K562 (cell line): Measurements from ENCODE around the gene CAAP1. TPM values are rescaled to one million over a fixed set of nuclear protein-coding genes. Genes with fewer than 3 reads are reported as not detected.

Experiments used
- ARHGAP35 ChIP-seq: fragments of 450-650 bp; IDR thresholded peaks from 2 replicates; pipeline ENCODE4 v1.6.1; 2018; ENCODE audit not compliant: partially characterized antibody
- ARID4B ChIP-seq: sonication (generic); formaldehyde crosslinking; IDR thresholded peaks from 2 replicates; pipeline ENCODE4 v1.8.0; 2022; ENCODE audit warnings: mild to moderate bottlenecking, missing genetic modification reagents
- CREM ChIP-seq: IDR thresholded peaks from 2 replicates; pipeline ENCODE4 v1.6.1; 2014; ENCODE audit warnings: antibody characterized with exemption, low read depth
- CTCF ChIP-seq, 3 experiments: IDR thresholded peaks in 2 of 3; conservative IDR thresholded peaks in 1 of 3; 2 replicates each; pipeline ENCODE4 v1.5.1; 2011 to 2012; ENCODE audit warnings: low read length in 3 of 3, mild to moderate bottlenecking in 3 of 3, control low read depth in 2 of 3, improper control_type of control experiment in 1 of 3, inconsistent platforms in 1 of 3, low read depth in 1 of 3, mixed read lengths in 1 of 3, moderate library complexity in 1 of 3; ENCODE audit not compliant: insufficient read depth in 2 of 3
- EGR1 ChIP-seq: fragments of 450-650 bp; conservative IDR thresholded peaks from 2 replicates; pipeline ENCODE4 v1.6.1; 2017; ENCODE audit warnings: mild to moderate bottlenecking
- IRF2 ChIP-seq: sonication (generic); formaldehyde crosslinking; IDR thresholded peaks from 2 replicates; pipeline ENCODE4 v1.8.1; 2022; ENCODE audit warnings: mild to moderate bottlenecking, missing genetic modification reagents
- MAFF ChIP-seq: IDR thresholded peaks from 2 replicates; pipeline ENCODE4 v1.6.1; 2012; ENCODE audit warnings: low read length, improper control_type of control experiment
- NCOA4 ChIP-seq: fragments of 450-650 bp; IDR thresholded peaks from 2 replicates; pipeline ENCODE4 v1.6.1; 2018; ENCODE audit warnings: mild to moderate bottlenecking; ENCODE audit not compliant: partially characterized antibody
- NFYB ChIP-seq: IDR thresholded peaks from 2 replicates; pipeline ENCODE4 v1.6.1; 2011; ENCODE audit warnings: mild to moderate bottlenecking, moderate library complexity; ENCODE audit not compliant: insufficient read length; ENCODE audit errors: extremely low read depth
- OTX1 ChIP-seq: fragments of 450-650 bp; formaldehyde crosslinking; IDR thresholded peaks from 2 replicates; pipeline ENCODE4 v1.4.0; 2022; ENCODE audit warnings: mild to moderate bottlenecking
- RCOR1 ChIP-seq, 2 experiments: IDR thresholded peaks; 2 replicates each; pipeline ENCODE4 v1.6.1; 2012; ENCODE audit warnings: low read depth in 2 of 2, low read length in 2 of 2, borderline replicate concordance in 1 of 2, improper control_type of control experiment in 1 of 2
- SRSF1 ChIP-seq: fragments of 200-400 bp; formaldehyde crosslinking; IDR thresholded peaks from 2 replicates; pipeline ENCODE4 v1.6.1; 2017; ENCODE audit warnings: mild to moderate bottlenecking, low read depth, low read length, moderate library complexity
- TBP ChIP-seq: optimal IDR thresholded peaks from 2 replicates; pipeline ENCODE3; 2011; ENCODE audit warnings: low read depth, low read length, improper control_type of control experiment
- THAP7 ChIP-seq: fragments of 250-450 bp; sonication (Bioruptor Pico); IDR thresholded peaks from 2 replicates; pipeline ENCODE4 v1.5.0; 2021
- TSHZ1 ChIP-seq: fragments of 250-450 bp; sonication (Bioruptor Pico); IDR thresholded peaks from 2 replicates; pipeline ENCODE4 v1.4.0; 2020; ENCODE audit warnings: mild to moderate bottlenecking, moderate library complexity
- ZBED1 ChIP-seq: IDR thresholded peaks from 2 replicates; pipeline ENCODE4 v1.6.1; 2014
- ZNF431 ChIP-seq: sonication (generic); formaldehyde crosslinking; IDR thresholded peaks from 2 replicates; pipeline ENCODE4 v1.8.0; 2022; ENCODE audit warnings: mild to moderate bottlenecking, missing genetic modification reagents
- polyA plus RNA-seq, 8 experiments: library from polyadenylated mRNA; depleted of rRNA in 4 of 8; stranded (reverse) in 5 of 8; unstranded in 3 of 8; fragments of >200 nt; fragmentation: Nextera tagmentation in 2 of 8; fragmentation: Illumina TruSeq in 1 of 8; extraction: Ambion mirVana in 2 of 8; extraction: Trizol in 1 of 8; gene quantifications; 2 replicates each; pipeline versions ENCODE4 v1.2.1 to v1.2.3, GENCODE V29; 2011 to 2014; ENCODE audit warnings: inconsistent platforms in 1 of 8, missing spikeins in 1 of 8
- total RNA-seq, 7 experiments: library from RNA; depleted of rRNA in 6 of 7; stranded (reverse); fragments of >200 nt in 6 of 7; fragmentation: Illumina TruSeq in 2 of 7; extraction: Trizol in 2 of 7; gene quantifications; 2 replicates each; pipeline versions ENCODE4 v1.2.1 to v1.2.3, GENCODE V29; 2011 to 2021; ENCODE audit warnings: low replicate concordance in 1 of 7

CAAP1 gene
- total and polyA plus RNA-seq, 9 of the 15 experiments (the other 6 are each of a cell fraction or from before 2014, with no cell fraction given) = 8.9 to 17.4 (median 15.3) TPM

GRCh38 chr9:26892251-26893029 lies at the start of gene CAAP1 (continued):
- no peak for TF ChIP-seq ARHGAP35
- no peak for TF ChIP-seq THAP7 (CRISPR knock-in tag)
- no peak for TF ChIP-seq ZNF431 (CRISPR knock-in tag)
- TF ChIP-seq EGR1 = peak; percentile 93
- no peak for TF ChIP-seq ZBED1
- peak in 2 of 3 experiments; percentile 31 to 40; a peak in 4 of 6 replicates for TF ChIP-seq CTCF (IDR thresholded peaks at IDR 0.05 in 2 of 3, conservative IDR thresholded peaks at IDR 0.05 in 1 of 3; ENCODE audit: insufficient read depth in 2 of 3, low read depth in 1 of 3, low read length in 3 of 3)
- TF ChIP-seq ARID4B (CRISPR knock-in tag) = peak; percentile 38; the same call in 1 of the 2 replicates
- TF ChIP-seq IRF2 = no peak
- no peak for TF ChIP-seq RCOR1 (IDR thresholded peaks at IDR 0.05; ENCODE audit: borderline replicate concordance in 1 of 2, low read depth in 2 of 2, low read length in 2 of 2)
- peak; percentile 85 for TF ChIP-seq TBP
- peak; percentile 98 for TF ChIP-seq CREM
- no peak for TF ChIP-seq TSHZ1 (CRISPR knock-in tag)
- no peak for TF ChIP-seq MAFF
- no peak for TF ChIP-seq NCOA4
- TF ChIP-seq NFYB = no peak
- no peak for TF ChIP-seq SRSF1
- no peak for TF ChIP-seq OTX1
